Inflammatory macrophage treated with lipopolysaccharide for 1 hour (primary cell): ENCODE data around the gene IGLL5.
"Not testable (repeated sequence)": the region's sequence is repeated elsewhere in the genome, so short reads cannot be mapped to it uniquely, and the experiment has no call there.

Source experiments
- DNase-seq, 2 donors: peaks; one replicate each; pipeline ENCODE4 v3.0.0-alpha.2; 2020 to 2022

Gene IGLL5

GRCh38 chr22:22902247-22903001 is 14.8 kb downstream of the IGLL5 start:
- DNase-seq, result no peak

GRCh38 chr22:22903355-22903777 is 15.8 kb downstream of the IGLL5 start:
- peak in 1 of 2 donors; percentile 64 for DNase-seq

GRCh38 chr22:22903781-22904192 is 16.2 kb downstream of the IGLL5 start:
- not testable (repeated sequence) for DNase-seq

- DNase-seq, result not testable (repeated sequence)
These were observed 17.1 kb downstream of the IGLL5 start for GRCh38 chr22:22904736-22905135.

DNA sequence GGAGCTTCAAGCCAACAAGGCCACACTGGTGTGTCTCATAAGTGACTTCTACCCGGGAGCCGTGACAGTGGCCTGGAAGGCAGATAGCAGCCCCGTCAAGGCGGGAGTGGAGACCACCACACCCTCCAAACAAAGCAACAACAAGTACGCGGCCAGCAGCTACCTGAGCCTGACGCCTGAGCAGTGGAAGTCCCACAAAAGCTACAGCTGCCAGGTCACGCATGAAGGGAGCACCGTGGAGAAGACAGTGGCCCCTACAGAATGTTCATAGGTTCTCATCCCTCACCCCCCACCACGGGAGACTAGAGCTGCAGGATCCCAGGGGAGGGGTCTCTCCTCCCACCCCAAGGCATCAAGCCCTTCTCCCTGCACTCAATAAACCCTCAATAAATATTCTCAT is 18.8 kb downstream of the IGLL5 start:
- DNase-seq, result not testable (repeated sequence)

- DNase-seq, result no peak
These were observed 19.4 kb downstream of the IGLL5 start for GRCh38 chr22:22906907-22907550.

GRCh38 chr22:22907551-22908494 is 20.2 kb downstream of the IGLL5 start:
- DNase-seq, result no peak

DNA sequence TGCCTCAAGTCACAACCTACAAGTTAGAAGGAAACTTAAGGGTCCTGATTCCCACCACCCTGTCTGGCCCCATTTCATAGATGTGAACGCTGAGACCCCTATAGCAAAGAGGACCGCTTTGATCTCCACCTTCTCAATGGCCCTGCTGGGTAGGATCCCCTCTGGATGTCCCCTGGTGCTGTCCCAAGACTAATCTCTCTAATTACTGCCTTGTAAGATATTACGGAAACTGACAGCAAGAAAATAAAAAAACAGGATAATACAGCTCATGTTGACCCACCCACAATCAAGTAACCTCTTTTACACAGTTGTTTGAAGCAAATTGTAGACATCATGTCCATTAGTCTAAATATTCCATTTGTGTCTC is 20.9 kb downstream of the IGLL5 start:
- no peak for DNase-seq

DNA sequence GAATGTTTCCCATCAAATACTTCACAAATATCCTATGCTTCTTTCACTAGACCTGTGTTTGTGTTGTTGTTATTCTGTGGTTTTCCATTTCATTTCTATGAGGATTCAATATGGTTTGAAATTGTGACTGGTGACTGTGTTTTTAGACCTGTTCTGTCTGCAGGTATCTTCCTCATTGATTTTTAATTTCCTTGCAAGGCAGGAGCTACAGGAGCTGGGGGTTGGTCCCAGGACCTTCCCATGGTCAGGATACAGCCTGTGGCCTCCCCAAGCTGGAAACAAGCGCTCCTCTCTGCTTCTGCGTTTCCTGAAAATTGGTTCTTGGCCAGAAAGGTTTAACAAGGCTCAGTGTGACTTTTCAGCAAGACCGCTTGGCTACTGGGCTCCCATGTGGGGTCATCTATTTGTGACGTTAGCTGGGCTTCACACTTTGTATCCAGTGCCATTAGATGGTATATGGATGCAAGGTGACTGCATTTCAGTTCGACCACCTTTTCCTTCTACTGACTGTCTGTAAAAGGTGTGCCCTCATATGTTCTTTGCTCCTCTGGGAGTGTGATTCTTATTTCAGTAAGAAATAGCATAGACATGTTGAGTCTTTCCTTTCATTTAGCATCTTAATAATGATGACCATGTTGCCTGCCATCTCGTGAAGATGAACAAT is 21.5 kb downstream of the IGLL5 start:
- no peak for DNase-seq

DNA sequence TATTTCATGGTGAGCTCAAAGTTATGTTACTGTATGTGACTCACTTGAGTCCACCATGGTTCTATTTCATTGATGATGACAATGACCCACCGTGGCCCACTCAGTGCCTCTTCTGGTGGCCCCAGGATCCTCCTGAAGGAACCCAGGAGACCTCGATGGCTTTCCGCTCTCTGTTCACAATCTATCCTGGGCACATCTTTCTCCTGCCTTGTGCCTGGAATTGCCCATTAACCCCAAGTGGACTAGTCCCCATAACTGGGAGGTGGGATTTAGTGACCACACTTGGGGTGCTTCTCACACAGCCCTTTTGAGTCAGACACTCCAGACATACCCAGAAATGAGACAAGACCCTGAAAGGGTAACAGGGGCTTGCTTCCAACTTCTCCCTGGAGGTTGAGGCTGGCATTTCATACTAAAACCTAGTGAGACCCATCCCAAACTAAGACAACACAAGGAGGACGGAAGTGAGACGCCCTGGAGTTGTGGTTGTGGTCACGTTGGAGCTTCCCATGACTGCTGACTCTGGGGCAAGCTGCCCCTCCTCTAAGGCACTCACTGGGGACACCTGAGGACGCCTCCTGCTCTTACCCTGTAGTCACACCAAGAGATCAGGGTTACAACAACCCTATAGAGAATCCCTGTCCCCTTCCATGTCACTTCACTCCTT is 22.1 kb downstream of the IGLL5 start:
- DNase-seq, result no peak

- DNase-seq, result no peak
These were observed 22.9 kb downstream of the IGLL5 start for GRCh38 chr22:22910272-22911240.

GRCh38 chr22:22911327-22912134 is 23.9 kb downstream of the IGLL5 start:
- no peak for DNase-seq

GRCh38 chr22:22912135-22912987 is 24.7 kb downstream of the IGLL5 start:
- DNase-seq, result no peak

DNA sequence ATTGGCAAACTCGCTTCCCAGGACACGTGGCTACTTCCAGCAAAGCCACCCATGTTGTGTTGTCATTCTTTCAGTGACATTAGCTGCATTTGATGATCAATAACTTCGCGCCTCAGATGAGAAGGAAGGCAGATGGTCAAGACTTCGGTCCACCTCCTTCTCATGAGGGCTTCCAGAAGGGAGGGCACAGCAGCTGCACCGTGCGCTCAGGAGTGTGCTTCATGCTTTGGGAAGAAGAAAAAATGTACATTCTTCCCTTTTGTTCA is 25.3 kb downstream of the IGLL5 start:
- DNase-seq, result no peak

GRCh38 chr22:22913989-22914388 is 26.4 kb downstream of the IGLL5 start:
- DNase-seq, result no peak

DNA sequence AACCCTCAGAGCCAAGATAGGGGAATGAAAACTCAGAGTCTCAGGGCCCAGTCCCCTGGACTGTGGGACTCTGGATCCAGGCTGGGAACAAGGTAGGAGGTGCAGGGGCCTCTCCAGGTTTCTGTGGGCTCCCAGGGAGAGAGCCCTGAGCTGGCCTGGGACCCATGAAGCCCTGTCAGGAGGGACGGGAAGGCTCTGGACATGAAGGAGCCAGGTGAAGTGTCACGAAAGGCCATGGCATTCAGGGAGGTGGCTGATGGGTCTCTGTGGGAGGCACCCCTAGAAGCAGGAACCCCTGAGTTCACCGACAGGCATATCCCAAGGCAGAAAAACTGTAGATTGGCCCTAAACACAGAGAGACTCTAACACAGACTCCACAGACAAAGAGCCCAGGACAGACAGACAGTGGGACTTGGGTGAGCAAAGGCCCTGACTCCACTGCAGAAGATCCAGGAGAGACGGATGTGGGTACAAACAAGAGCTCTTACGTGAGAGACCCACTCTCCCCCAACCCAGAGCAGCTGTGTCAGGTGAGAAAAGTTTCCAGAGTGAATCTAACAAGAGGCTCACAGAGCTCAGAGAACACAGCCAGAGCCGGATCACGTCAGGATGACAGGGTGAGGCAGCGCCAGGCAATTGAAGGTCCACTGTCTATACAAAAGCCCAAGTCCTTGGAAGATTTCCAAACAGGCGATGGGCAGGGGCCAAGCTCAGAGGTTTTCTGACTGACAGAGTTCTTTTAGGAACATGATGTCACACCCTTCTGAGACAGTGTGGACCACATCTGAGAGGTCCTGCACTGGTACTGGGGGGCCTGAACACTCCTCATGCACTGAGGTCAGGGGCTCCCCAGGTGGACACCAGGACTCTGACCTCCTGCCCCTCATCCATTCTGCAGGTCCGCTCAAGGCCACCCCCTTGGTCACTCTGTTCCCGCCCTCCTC is 27.4 kb downstream of the IGLL5 start:
- no peak for DNase-seq

DNA sequence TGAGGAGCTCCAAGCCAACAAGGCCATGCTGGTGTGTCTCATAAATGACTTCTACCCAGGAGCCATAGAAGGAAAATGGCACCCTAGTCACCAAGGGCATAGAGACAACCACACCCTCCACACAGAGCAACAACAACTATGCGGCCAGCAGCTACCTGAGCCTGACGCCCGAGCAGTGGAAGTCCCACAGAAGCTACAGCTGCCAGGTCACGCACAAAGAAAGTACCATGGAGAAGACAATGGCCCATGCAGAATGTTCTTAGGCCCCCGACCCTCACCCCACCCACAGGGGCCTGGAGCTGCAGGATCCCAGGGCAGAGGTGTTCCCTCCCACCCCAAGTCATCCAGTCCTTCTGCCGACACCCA is 28.0 kb downstream of the IGLL5 start:
- DNase-seq, result no peak

- DNase-seq, result no peak
These were observed 28.8 kb downstream of the IGLL5 start for GRCh38 chr22:22916215-22916951.
